Measurements from ENCODE around the gene MEP1B. TPM values are rescaled to one million over a fixed set of nuclear protein-coding genes. Genes with fewer than 3 reads are reported as not detected.
"Not testable (repeated sequence)": the region's sequence is repeated elsewhere in the genome, so short reads cannot be mapped to it uniquely, and the experiment has no call there.

MEP1B gene
- total and polyA plus RNA-seq, 2 experiments from 2014 or later, result 0.09 TPM; not detected in 1

DNA sequence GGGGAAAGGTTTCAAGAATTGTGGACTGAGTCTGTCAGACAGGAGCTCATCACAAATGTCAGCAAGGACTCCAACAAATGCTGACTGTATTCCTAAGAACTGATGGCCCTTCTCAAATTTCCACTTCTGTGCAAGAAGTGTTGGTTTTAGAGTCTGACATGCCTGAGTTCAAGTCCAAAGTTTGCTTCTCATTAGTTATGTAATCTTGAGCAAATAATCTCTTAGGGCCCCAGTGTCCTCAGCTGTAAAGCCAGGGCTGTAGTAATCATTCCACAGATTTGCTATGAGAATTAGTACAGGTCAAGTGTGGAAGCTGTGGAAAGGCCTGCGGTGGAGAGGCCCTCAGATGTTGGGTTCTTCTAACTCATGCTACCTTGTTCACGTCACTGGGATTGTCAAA lies 23.9 kb downstream of the MEP1B start:
- Histone ChIP-seq H3K9me3 (ENCODE audit: low read depth) (no peaks in the 10 kb centered on the region), H3K4me3 (no peak overlapping the region), H3K27ac (no peak overlapping the region), H3K36me3 (no peaks in the 10 kb centered on the region), H3K27me3 (no peaks in the 10 kb centered on the region), H3K4me1 (ENCODE audit: low read depth) (no peaks in the 10 kb centered on the region)
- TF ChIP-seq, protein P1, sequence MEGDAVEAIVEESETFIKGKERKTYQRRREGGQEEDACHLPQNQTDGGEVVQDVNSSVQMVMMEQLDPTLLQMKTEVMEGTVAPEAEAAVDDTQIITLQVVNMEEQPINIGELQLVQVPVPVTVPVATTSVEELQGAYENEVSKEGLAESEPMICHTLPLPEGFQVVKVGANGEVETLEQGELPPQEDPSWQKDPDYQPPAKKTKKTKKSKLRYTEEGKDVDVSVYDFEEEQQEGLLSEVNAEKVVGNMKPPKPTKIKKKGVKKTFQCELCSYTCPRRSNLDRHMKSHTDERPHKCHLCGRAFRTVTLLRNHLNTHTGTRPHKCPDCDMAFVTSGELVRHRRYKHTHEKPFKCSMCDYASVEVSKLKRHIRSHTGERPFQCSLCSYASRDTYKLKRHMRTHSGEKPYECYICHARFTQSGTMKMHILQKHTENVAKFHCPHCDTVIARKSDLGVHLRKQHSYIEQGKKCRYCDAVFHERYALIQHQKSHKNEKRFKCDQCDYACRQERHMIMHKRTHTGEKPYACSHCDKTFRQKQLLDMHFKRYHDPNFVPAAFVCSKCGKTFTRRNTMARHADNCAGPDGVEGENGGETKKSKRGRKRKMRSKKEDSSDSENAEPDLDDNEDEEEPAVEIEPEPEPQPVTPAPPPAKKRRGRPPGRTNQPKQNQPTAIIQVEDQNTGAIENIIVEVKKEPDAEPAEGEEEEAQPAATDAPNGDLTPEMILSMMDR (IDR thresholded peaks at IDR 0.05; ENCODE audit: low read depth, low read length), result no peak
- DNase-seq (ENCODE audit: low read depth in 1 of 2, low spot score in 1 of 2), result no peak

DNA sequence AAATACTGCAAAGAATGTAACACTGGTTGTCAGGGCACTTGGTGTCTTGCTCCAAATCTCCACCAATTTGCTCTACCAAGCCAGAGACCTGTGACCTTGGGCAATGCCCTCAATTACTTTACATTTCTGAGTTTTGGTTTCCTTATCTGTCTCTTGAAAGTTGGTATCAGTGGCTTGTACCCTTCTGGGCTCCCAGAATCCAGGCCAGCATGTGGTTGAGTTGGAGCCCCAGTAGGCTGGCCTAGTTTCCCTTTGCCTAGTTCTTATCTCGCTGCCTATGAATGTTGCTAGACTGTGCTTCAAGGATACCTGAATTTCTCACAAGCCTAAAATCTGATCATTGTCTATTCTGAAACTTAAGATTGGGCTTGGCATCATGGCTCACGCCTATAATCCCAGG lies 26.6 kb downstream of the MEP1B start:
- TF ChIP-seq, protein P1 (IDR thresholded peaks at IDR 0.05; ENCODE audit: low read depth, low read length), result no peak
- H3K4me3 ChIP-seq, result no peak overlapping the region
- no peaks in the 10 kb centered on the region for H3K36me3 ChIP-seq
- H3K27ac ChIP-seq, result no peak overlapping the region
- no peak for DNase-seq (ENCODE audit: low read depth in 1 of 2, low spot score in 1 of 2)
- no peaks in the 10 kb centered on the region for H3K9me3 ChIP-seq (ENCODE audit: low read depth)
- no peaks in the 10 kb centered on the region for H3K27me3 ChIP-seq
- H3K4me1 ChIP-seq (ENCODE audit: low read depth), result no peaks in the 10 kb centered on the region

DNA sequence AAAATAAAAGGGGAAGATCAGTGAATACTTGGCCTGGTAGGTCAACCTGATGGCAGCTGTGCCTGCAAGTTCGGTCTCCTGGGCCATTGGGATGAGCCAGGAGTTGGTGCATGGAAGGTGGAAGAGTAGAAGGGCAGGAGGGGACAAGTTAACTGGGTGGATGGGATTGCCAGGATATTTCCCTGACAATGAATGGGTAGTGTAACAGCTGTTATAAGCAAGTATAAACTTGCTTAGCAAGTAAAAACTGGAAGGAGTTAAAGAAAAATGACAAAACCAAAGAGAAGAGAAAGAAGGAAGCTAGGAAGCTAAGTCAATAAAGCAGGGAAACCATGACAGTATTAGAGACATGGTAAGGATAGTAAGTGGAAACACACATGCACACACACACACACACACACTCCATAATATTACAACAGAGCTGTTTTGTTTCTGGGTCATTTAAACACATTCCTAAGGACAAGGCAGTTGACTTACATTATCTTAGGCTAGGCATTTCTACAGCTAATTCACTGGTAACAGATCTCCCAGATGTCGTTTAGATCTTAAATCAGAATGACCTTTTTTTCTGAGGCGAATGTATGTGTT lies 29.7 kb downstream of the MEP1B start:
- no peaks in the 10 kb centered on the region for H3K27me3 ChIP-seq
- H3K4me3 ChIP-seq, result no peak overlapping the region
- TF ChIP-seq, protein P1 (IDR thresholded peaks at IDR 0.05; ENCODE audit: low read depth, low read length), result no peak
- H3K36me3 ChIP-seq, result no peaks in the 10 kb centered on the region
- no peak overlapping the region for H3K27ac ChIP-seq
- no peaks in the 10 kb centered on the region for H3K4me1 ChIP-seq (ENCODE audit: low read depth)
- H3K9me3 ChIP-seq (ENCODE audit: low read depth), result no peaks in the 10 kb centered on the region
- no peak for DNase-seq (ENCODE audit: low read depth in 1 of 2, low spot score in 1 of 2)

DNA sequence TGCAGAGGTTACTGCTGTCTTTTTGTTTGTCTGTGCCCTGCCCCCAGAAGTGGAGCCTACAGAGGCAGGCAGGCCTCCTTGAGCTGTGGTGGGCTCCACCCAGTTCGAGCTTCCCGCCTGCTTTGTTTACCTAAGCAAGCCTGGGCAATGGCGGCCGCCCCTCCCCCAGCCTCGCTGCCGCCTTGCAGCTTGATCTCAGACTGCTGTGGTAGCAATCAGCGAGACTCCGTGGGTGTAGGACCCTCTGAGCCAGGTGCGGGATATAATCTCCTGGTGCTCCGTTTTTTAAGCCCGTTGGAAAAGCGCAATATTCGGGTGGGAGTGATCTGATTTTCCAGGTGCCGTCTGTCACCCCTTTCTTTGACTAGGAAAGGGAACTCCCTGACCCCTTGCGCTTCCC lies 43.5 kb downstream of the MEP1B start:
- not testable (repeated sequence) for H3K36me3 ChIP-seq; H3K27me3 ChIP-seq; DNase-seq (ENCODE audit: low read depth in 1 of 2, low spot score in 1 of 2); H3K4me3 ChIP-seq; H3K27ac ChIP-seq; H3K9me3 ChIP-seq (ENCODE audit: low read depth); H3K4me1 ChIP-seq (ENCODE audit: low read depth)

DNA sequence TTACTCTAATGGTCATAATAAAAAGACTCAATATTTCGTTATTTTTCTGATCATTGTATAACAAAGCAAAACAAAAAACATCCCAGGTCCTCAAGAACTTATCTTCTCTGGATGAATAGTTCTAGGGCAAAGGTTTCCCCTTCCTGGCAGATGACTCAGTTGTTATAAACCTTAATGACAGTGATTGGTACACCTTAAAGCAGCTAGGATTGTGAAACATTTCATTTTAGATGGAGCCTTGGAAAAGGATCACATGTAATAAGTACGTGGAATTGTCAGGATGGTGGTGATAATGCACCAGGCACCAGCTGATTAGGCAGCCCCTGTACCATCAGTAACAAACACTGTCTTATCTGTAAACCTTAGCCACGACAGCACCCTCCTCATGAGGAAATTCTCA lies 47.2 kb downstream of the MEP1B start:
- Histone ChIP-seq H3K27me3 (no peaks in the 10 kb centered on the region), H3K27ac (no peak overlapping the region), H3K9me3 (ENCODE audit: low read depth) (no peaks in the 10 kb centered on the region), H3K4me3 (no peak overlapping the region), H3K4me1 (ENCODE audit: low read depth) (no peaks in the 10 kb centered on the region), H3K36me3 (no peaks in the 10 kb centered on the region)
- no peak for DNase-seq (ENCODE audit: low read depth in 1 of 2, low spot score in 1 of 2)
- TF ChIP-seq, protein P1 (IDR thresholded peaks at IDR 0.05; ENCODE audit: low read depth, low read length), result no peak

DNA sequence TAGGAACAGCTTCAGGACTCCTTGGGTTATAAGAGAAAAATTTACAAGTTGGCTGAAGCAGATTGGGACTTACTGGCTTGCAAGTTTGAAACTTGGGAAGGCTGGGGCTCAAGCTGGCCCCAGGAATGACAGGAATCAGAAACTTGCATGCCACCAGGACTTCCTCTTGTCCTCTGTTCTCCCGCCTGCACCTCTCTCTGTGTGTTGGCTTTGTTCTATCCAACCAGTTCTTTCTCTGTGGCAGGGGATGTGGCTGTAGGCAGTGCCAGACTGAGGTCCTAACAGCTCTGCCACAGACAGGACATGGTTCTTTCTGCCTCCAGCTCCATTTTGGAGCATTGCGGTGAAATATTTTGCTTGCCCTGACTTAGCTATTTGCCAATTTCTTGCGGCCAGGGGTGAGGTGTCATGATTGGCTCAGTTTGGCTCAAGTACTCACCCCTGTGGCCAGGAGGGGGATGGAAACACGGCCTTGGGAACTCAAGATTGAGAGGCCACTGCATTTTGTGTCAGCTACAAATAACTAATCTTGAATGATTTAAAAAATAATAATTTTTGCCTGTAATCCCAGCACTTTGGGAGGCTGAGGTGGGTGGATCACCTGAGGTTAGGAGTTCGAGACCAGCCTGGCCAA lies 48.9 kb downstream of the MEP1B start:
- H3K27me3 ChIP-seq, result no peaks in the 10 kb centered on the region
- no peaks in the 10 kb centered on the region for H3K4me1 ChIP-seq (ENCODE audit: low read depth)
- no peaks in the 10 kb centered on the region for H3K36me3 ChIP-seq
- H3K27ac ChIP-seq, result no peak overlapping the region
- H3K9me3 ChIP-seq (ENCODE audit: low read depth), result no peaks in the 10 kb centered on the region
- TF ChIP-seq, protein P1 (IDR thresholded peaks at IDR 0.05; ENCODE audit: low read depth, low read length), result no peak
- no peak overlapping the region for H3K4me3 ChIP-seq
- no peak for DNase-seq (ENCODE audit: low read depth in 1 of 2, low spot score in 1 of 2)
